Gastrocnemius medialis (tissue), 4 donors: Measurements from ENCODE around the gene PLEKHB2. TPM values are rescaled to one million over a fixed set of nuclear protein-coding genes. Genes with fewer than 3 reads are reported as not detected.

ENCODE experiments used
- ATAC-seq, 2 donors: fragments of 150-250 bp; one replicate each; pipeline ENCODE4 v1.9.1; 2016
- DNase-seq, 2 donors: peaks; one replicate each; pipeline ENCODE4 v3.0.0-alpha.2; 2019
- H3K27ac ChIP-seq, 4 donors: fragments of 200-600 bp; sonication (generic); 1 replicate in 1 of 4; 2 replicates in 3 of 4; pipeline ENCODE4 v1.5.1; 2016 to 2018; ENCODE audit warnings: mild to moderate bottlenecking in 2 of 4, moderate library complexity in 1 of 4
- H3K27me3 ChIP-seq, 3 donors: fragments of 200-600 bp; sonication (generic) in 2 of 3; 1 replicate in 1 of 3; 2 replicates in 2 of 3; pipeline versions ENCODE4 v1.5.1 to v1.6.0; 2016 to 2019; ENCODE audit warnings: mild to moderate bottlenecking in 1 of 3, moderate library complexity in 1 of 3
- H3K36me3 ChIP-seq, 2 donors: fragments of 200-600 bp; sonication (generic) in 1 of 2; one replicate each; pipeline ENCODE4 v1.5.1; 2017 to 2018
- H3K4me1 ChIP-seq, 2 donors: fragments of 200-600 bp; sonication (generic) in 1 of 2; one replicate each; pipeline ENCODE4 v1.5.1; 2016 to 2017; ENCODE audit warnings: mild to moderate bottlenecking in 2 of 2
- H3K4me3 ChIP-seq, 4 donors: fragments of 200-600 bp; sonication (generic) in 3 of 4; 1 replicate in 1 of 4; 2 replicates in 3 of 4; pipeline ENCODE4 v1.5.1; 2016 to 2019; ENCODE audit warnings: mild to moderate bottlenecking in 2 of 4
- H3K9me3 ChIP-seq, 3 donors: fragments of 200-600 bp; sonication (generic) in 2 of 3; 1 replicate in 1 of 3; 2 replicates in 2 of 3; pipeline ENCODE4 v1.5.1; 2016 to 2019
- POLR2A ChIP-seq, 2 donors: fragments of 450-650 bp; IDR thresholded peaks; one replicate each; pipeline ENCODE4 v1.6.1; 2017; ENCODE audit warnings: antibody characterized with exemption in 2 of 2, mild to moderate bottlenecking in 2 of 2, moderate library complexity in 2 of 2
- in situ Hi-C, 4 donors: fragments of 200-750 bp; cut with MboI; loops; one replicate each; pipeline versions ENCODE4 v1.15.0 to v1.8.0; 2017; ENCODE audit warnings: low sequenced_read_pairs in 4 of 4
- intact Hi-C: fragments of 100-400 bp; cut with DNase I; formaldehyde crosslinking; loops from one replicate; pipeline ENCODE4 v1.15.1; 2023; ENCODE audit warnings: low total_unique reads
- total RNA-seq, 4 donors: library from RNA; depleted of rRNA; stranded (reverse); fragments of >200 nt; gene quantifications; one replicate each; pipeline versions ENCODE4 v1.1.0 to v1.2.3, GENCODE V29; 2016
- TF ChIP-seq, protein P1 (sequence below), 5 experiments: fragments of 450-650 bp in 3 of 5; fragments of 200-600 bp in 2 of 5; sonication (generic) in 2 of 5; IDR thresholded peaks in 4 of 5; conservative IDR thresholded peaks in 1 of 5; 1 replicate in 4 of 5; 2 replicates in 1 of 5; pipeline ENCODE4 v1.5.1; 2016 to 2019; ENCODE audit warnings: antibody characterized with exemption in 5 of 5, mild to moderate bottlenecking in 3 of 5, moderate library complexity in 3 of 5

PLEKHB2 gene
- total RNA-seq, 4 donors from 2014 or later = 24.0 to 105 (median 68.3) TPM

DNA sequence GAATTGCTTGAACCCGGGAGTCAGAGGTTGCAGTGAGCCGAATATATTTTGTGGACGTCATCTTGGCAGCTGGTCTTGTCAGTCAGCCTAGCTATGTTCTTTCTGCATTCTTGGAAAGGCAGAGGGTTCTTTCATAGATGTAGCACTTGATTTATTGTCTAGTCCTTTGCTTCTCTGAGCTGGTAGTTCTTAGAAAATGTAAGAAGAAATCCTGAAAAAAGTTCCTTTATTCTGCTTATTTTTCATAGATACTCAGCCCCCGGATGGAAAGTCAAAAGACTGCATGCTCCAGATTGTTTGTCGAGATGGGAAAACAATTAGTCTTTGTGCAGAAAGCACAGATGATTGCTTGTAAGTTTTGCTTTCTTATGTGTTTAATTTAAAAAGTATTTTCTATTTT, 21.3 kb downstream of the PLEKHB2 start:
- Histone ChIP-seq H3K4me3 (no peak overlapping the region), H3K27me3 (no peaks in the 10 kb centered on the region), H3K4me1 (peaks cover 32 to 36% of the 10 kb centered on the region in 2 donors), H3K9me3 (no peaks in the 10 kb centered on the region), H3K36me3 (peaks cover 0 to 44% of the 10 kb centered on the region in 2 donors), H3K27ac (peak overlapping the region in 3 of 4 donors; percentile 82 to 90 (median 86))
- TF ChIP-seq, protein P1, sequence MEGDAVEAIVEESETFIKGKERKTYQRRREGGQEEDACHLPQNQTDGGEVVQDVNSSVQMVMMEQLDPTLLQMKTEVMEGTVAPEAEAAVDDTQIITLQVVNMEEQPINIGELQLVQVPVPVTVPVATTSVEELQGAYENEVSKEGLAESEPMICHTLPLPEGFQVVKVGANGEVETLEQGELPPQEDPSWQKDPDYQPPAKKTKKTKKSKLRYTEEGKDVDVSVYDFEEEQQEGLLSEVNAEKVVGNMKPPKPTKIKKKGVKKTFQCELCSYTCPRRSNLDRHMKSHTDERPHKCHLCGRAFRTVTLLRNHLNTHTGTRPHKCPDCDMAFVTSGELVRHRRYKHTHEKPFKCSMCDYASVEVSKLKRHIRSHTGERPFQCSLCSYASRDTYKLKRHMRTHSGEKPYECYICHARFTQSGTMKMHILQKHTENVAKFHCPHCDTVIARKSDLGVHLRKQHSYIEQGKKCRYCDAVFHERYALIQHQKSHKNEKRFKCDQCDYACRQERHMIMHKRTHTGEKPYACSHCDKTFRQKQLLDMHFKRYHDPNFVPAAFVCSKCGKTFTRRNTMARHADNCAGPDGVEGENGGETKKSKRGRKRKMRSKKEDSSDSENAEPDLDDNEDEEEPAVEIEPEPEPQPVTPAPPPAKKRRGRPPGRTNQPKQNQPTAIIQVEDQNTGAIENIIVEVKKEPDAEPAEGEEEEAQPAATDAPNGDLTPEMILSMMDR (IDR thresholded peaks at IDR 0.05 in 4 of 5, conservative IDR thresholded peaks at IDR 0.05 in 1 of 5) = no peak
- TF ChIP-seq POLR2A (IDR thresholded peaks at IDR 0.05) = no peak
- in situ Hi-C loops = no loop called here
- peak; percentile 22 to 59 for ATAC-seq
- intact Hi-C loops = loop anchor here (2.0 kb wide), 1 partner anchor 66 kb away; no protein-coding TSS in a partner anchor
- peak in 1 of 2 donors; percentile 48 for DNase-seq

DNA sequence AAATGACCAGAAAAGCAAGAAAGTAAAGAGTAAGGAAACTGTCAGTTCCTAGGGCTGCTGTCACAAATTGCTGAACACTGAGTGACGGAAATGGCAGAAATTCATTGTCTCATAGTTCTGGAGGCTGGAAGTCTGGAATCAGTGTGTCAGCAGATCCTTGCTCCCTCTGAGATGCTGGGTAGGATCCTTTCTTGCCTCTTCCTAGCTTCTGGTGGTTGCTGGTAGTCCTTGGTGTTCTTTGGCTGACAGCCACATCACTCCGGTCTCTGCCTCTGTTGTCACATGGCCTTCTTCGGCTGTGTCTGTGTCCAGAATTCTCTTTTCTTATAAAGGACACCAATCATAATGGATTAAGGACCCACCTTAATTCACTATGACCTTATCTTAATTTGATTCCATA, 21.9 kb downstream of the PLEKHB2 start:
- intact Hi-C loops (loop anchor here (2.0 kb wide), 1 partner anchor 66 kb away; no protein-coding TSS in a partner anchor), in situ Hi-C loops (no loop called here)
- ATAC-seq (no peak), DNase-seq (no peak)
- no peaks in the 10 kb centered on the region for H3K27me3 ChIP-seq
- H3K27ac ChIP-seq = peak overlapping the region in 2 of 4 donors; percentile 25 to 82
- peaks cover 32 to 33% of the 10 kb centered on the region in 2 donors for H3K4me1 ChIP-seq
- no peak overlapping the region for H3K4me3 ChIP-seq
- peaks cover 0 to 45% of the 10 kb centered on the region in 2 donors for H3K36me3 ChIP-seq
- no peak for TF ChIP-seq POLR2A (IDR thresholded peaks at IDR 0.05)
- TF ChIP-seq, protein P1 (IDR thresholded peaks at IDR 0.05 in 4 of 5, conservative IDR thresholded peaks at IDR 0.05 in 1 of 5) = no peak
- no peaks in the 10 kb centered on the region for H3K9me3 ChIP-seq

DNA sequence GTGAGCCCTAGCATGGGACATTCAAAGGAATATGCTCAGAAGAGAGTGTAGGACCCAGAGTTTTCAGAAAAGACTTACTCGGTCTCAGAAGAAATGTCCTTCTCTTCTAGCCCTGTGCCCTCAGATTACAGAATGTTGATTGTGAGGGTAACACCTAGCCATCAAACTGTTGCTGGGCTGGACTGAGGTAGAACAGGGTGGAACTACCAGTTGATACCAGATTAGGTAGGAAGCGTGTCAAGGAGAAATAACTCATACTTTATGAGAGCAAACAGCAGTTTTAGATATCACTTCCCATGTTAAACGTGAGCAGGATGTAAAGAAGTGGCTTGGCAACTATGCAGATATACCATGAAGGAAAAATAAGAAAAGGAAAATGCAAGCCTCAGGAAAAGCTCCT, 22.8 kb downstream of the PLEKHB2 start:
- H3K36me3 ChIP-seq = peaks cover 0 to 51% of the 10 kb centered on the region in 2 donors
- intact Hi-C loops = loop anchor here (2.0 kb wide), 1 partner anchor 67 kb away; no protein-coding TSS in a partner anchor
- no peak overlapping the region for H3K27ac ChIP-seq
- H3K27me3 ChIP-seq = no peaks in the 10 kb centered on the region
- H3K4me3 ChIP-seq = no peak overlapping the region
- ATAC-seq (no peak), DNase-seq (no peak)
- TF ChIP-seq, protein P1 (IDR thresholded peaks at IDR 0.05 in 4 of 5, conservative IDR thresholded peaks at IDR 0.05 in 1 of 5) = no peak
- no peak for TF ChIP-seq POLR2A (IDR thresholded peaks at IDR 0.05)
- peaks cover 26 to 30% of the 10 kb centered on the region in 2 donors for H3K4me1 ChIP-seq
- in situ Hi-C loops = no loop called here
- H3K9me3 ChIP-seq = no peaks in the 10 kb centered on the region

DNA sequence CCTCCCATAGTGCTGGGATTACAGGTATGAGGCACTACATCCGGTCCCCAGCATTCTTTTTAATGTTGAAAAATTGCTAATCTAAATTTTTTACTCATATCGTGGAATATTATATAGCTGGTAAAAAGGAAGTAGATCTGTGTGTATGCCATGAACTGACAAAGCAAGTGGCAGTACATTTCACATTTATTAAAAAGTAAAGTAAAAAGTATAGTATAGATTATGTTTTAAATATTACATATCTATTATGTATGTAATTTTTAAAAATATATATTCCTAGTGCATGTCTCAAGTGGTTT, 25.1 kb downstream of the PLEKHB2 start:
- Histone ChIP-seq H3K36me3 (peaks cover 0 to 59% of the 10 kb centered on the region in 2 donors), H3K27me3 (no peaks in the 10 kb centered on the region), H3K4me1 (peaks cover 20% of the 10 kb centered on the region in 2 donors), H3K4me3 (no peak overlapping the region), H3K9me3 (no peaks in the 10 kb centered on the region), H3K27ac (no peak overlapping the region)
- in situ Hi-C loops (no loop called here), intact Hi-C loops (no loop called here)
- no peak for ATAC-seq
- TF ChIP-seq, protein P1 (IDR thresholded peaks at IDR 0.05 in 4 of 5, conservative IDR thresholded peaks at IDR 0.05 in 1 of 5) = no peak
- TF ChIP-seq POLR2A (IDR thresholded peaks at IDR 0.05) = no peak
- DNase-seq = no peak

DNA sequence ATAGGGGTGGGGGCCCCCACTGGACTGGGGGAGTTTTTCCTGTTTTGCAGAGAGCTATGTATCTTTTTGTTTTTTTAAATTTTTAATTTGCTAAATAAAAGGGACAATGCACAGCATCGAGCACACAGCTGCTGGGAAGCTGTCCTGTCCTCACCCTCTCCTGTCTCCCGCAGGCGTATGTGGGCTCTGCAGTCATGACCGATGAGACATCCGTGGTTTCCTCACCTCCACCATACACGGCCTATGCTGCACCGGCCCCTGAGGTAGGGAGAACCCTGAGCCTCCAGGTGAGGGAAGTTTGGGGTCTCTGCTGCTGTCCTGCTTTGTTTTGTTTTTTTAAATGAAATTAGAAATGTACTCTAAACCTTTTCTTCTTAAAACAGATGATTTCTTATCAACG, 27.6 kb downstream of the PLEKHB2 start:
- no peaks in the 10 kb centered on the region for H3K4me1 ChIP-seq
- peaks cover 0 to 50% of the 10 kb centered on the region in 2 donors for H3K36me3 ChIP-seq
- no peaks in the 10 kb centered on the region for H3K9me3 ChIP-seq
- H3K27me3 ChIP-seq = no peaks in the 10 kb centered on the region
- in situ Hi-C loops = no loop called here
- intact Hi-C loops = no loop called here
- H3K27ac ChIP-seq = no peak overlapping the region
- ATAC-seq = no peak
- H3K4me3 ChIP-seq = no peak overlapping the region
- DNase-seq = no peak
- no peak for TF ChIP-seq POLR2A (IDR thresholded peaks at IDR 0.05)
- TF ChIP-seq, protein P1 (IDR thresholded peaks at IDR 0.05 in 4 of 5, conservative IDR thresholded peaks at IDR 0.05 in 1 of 5) = no peak
